Smooth muscle cell (in vitro differentiated cells): Measurements from ENCODE around the gene TSHZ3. TPM values are rescaled to one million over a fixed set of nuclear protein-coding genes. Genes with fewer than 3 reads are reported as not detected.

Experiments used
- DNase-seq: peaks from one replicate; lab custom pipeline; 2025; ENCODE audit not compliant: unreplicated experiment; lab: John Stamatoyannopoulos, UW
- H2AFZ ChIP-seq: fragments of 200-600 bp; sonication (generic); 2 replicates; pipeline ENCODE4 v1.6.0; 2016; ENCODE audit warnings: antibody characterized with exemption, low read depth, mild to moderate bottlenecking
- H3F3A ChIP-seq: fragments of 200-600 bp; sonication (generic); 2 replicates; pipeline ENCODE4 v1.6.0; 2017; ENCODE audit warnings: antibody characterized with exemption, low read depth
- H3K27ac ChIP-seq: fragments of 200-600 bp; sonication (generic); 2 replicates; pipeline ENCODE4 v1.5.1; 2016; ENCODE audit warnings: low read depth, mild to moderate bottlenecking
- H3K27me3 ChIP-seq: fragments of 200-600 bp; sonication (generic); 2 replicates; pipeline ENCODE4 v1.6.1; 2016; ENCODE audit warnings: low read depth, mild to moderate bottlenecking
- H3K36me3 ChIP-seq: fragments of 200-600 bp; sonication (generic); 2 replicates; pipeline ENCODE4 v1.5.1; 2016; ENCODE audit warnings: low read depth
- H3K4me1 ChIP-seq: fragments of 200-600 bp; sonication (generic); 2 replicates; pipeline ENCODE4 v1.5.1; 2016; ENCODE audit warnings: low read depth
- H3K4me2 ChIP-seq: fragments of 200-600 bp; sonication (generic); 2 replicates; pipeline ENCODE4 v1.6.0; 2016; ENCODE audit warnings: mild to moderate bottlenecking
- H3K4me3 ChIP-seq: fragments of 200-600 bp; sonication (generic); 2 replicates; pipeline ENCODE4 v1.5.1; 2016; ENCODE audit warnings: mild to moderate bottlenecking
- H3K79me2 ChIP-seq: fragments of 200-600 bp; sonication (generic); 2 replicates; pipeline ENCODE4 v1.6.0; 2016; ENCODE audit warnings: low read depth, mild to moderate bottlenecking
- H3K9ac ChIP-seq: fragments of 200-600 bp; sonication (generic); 2 replicates; pipeline ENCODE4 v1.6.0; 2016; ENCODE audit warnings: low read depth
- H3K9me3 ChIP-seq: fragments of 200-600 bp; sonication (generic); replicated peaks from 2 replicates; pipeline ENCODE4 v1.5.1; 2016; ENCODE audit warnings: low read depth
- H4K20me1 ChIP-seq: fragments of 200-600 bp; sonication (generic); 2 replicates; pipeline ENCODE4 v1.6.0; 2016; ENCODE audit warnings: low read depth
- WGBS: methylation state at CpG from one replicate; pipeline ENCODE4 v1.1.7; 2016; ENCODE audit warnings: low lambda C conversion rate; 5-methylcytosine and 5-hydroxymethylcytosine counted together
- polyA plus RNA-seq: library from polyadenylated mRNA; unstranded; fragments of >200 nt; fragmentation: Nextera tagmentation; extraction: Ambion mirVana; gene quantifications from 2 replicates; pipeline ENCODE4 v1.2.1, GENCODE V29; 2016
- total RNA-seq: library from RNA; depleted of rRNA; stranded (reverse); fragments of >200 nt; gene quantifications from 2 replicates; pipeline ENCODE4 v1.2.3, GENCODE V29; 2014
- TF ChIP-seq, protein P1 (sequence below): fragments of 200-600 bp; sonication (generic); IDR thresholded peaks from 2 replicates; pipeline ENCODE4 v1.5.1; 2017; ENCODE audit warnings: borderline replicate concordance, mild to moderate bottlenecking, antibody characterized with exemption; ENCODE audit not compliant: insufficient read depth, poor library complexity, severe bottlenecking

Gene TSHZ3
- total and polyA plus RNA-seq, 2 experiments from 2014 or later = 21.8 to 23.7 TPM

DNA sequence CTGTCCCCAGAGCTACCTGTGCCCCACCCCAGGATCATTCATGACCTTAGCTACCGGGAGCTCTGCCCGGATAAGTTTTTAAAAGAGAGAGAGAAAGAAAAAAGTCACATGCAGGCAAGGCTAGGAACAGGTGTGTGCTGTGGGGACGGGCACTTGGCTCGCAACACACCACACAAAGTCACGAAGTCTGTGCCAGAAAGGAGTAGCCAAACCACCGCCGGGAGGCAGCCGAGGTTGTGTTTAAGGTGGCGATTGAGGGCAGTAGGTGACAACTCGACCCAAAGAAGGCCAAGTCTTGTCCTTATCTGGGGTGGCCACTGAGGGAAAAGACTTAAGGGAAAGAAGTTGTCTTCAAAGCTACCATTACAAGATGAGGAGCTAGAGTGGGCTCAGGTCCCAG, 4.6 kb upstream of the TSHZ3 start:
- Histone ChIP-seq H3F3A (peaks cover 6% of the 10 kb centered on the region), H3K9me3 (no peaks in the 10 kb centered on the region), H3K4me2 (peak overlapping the region; percentile 92), H3K9ac (no peak overlapping the region), H4K20me1 (peaks cover 20% of the 10 kb centered on the region), H3K27me3 (no peaks in the 10 kb centered on the region), H2AFZ (no peak overlapping the region), H3K4me3 (no peak overlapping the region), H3K79me2 (peaks cover 43% of the 10 kb centered on the region), H3K4me1 (peaks cover 23% of the 10 kb centered on the region), H3K36me3 (no peaks in the 10 kb centered on the region), H3K27ac (peak overlapping the region; percentile 84)
- TF ChIP-seq, protein P1, sequence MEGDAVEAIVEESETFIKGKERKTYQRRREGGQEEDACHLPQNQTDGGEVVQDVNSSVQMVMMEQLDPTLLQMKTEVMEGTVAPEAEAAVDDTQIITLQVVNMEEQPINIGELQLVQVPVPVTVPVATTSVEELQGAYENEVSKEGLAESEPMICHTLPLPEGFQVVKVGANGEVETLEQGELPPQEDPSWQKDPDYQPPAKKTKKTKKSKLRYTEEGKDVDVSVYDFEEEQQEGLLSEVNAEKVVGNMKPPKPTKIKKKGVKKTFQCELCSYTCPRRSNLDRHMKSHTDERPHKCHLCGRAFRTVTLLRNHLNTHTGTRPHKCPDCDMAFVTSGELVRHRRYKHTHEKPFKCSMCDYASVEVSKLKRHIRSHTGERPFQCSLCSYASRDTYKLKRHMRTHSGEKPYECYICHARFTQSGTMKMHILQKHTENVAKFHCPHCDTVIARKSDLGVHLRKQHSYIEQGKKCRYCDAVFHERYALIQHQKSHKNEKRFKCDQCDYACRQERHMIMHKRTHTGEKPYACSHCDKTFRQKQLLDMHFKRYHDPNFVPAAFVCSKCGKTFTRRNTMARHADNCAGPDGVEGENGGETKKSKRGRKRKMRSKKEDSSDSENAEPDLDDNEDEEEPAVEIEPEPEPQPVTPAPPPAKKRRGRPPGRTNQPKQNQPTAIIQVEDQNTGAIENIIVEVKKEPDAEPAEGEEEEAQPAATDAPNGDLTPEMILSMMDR = peak; percentile 12
- WGBS = 20% methylated on average over 10 of the region's 10 CpGs
- no peak for DNase-seq

DNA sequence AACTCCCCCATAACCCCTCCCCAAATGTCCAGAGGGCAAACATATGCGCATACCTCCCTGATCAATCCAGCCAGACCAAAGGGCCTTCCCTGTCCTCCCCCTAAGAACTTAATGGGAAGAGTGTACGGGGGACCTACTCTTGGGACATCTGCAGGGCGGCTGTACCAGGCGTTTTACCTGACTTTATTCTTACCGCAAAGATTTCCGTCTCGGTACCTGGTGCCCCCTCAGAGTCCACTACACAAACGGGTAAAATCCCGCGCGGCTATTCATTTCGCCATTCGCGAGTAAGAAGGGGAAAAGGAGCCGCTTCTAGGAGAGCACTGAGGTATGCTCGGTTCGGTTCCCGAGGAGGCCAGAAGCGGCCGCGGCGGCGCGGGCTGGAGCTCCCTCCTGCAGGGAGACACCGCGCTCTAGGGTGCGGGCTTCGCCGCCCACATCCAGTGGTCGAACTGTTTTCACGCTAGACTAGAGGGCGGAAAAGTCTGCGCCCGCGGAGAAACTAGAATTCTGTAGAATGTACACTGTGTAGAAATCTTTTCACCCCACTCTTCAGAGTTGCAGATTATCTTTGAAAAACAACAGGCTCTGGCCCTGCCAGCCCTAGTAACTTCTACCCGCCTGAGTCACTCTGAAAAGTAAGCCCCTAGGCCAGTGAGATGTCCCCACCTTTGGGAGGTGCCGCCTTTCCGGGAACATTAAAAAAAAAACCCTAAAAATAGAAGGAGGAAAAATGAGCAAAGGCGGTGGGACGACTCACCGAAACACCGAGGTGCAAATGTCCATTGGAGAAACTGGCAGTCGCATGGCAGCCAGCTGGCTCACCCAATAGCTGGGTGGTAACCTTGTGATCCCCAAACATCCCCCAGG, 3.8 kb upstream of the TSHZ3 start:
- H3K27ac ChIP-seq = peak overlapping the region; percentile 84
- peaks cover 47% of the 10 kb centered on the region for H3K79me2 ChIP-seq
- H3K27me3 ChIP-seq = no peaks in the 10 kb centered on the region
- WGBS = 5% methylated on average over 43 of the region's 43 CpGs
- peak overlapping the region; percentile 92 for H3K4me2 ChIP-seq
- no peak overlapping the region for H2AFZ ChIP-seq
- H3K36me3 ChIP-seq = no peaks in the 10 kb centered on the region
- peak overlapping the region; percentile 1 for H3K9ac ChIP-seq
- peaks cover 6% of the 10 kb centered on the region for H3F3A ChIP-seq
- H4K20me1 ChIP-seq = peaks cover 20% of the 10 kb centered on the region
- H3K4me3 ChIP-seq = peak overlapping the region; percentile 94
- H3K9me3 ChIP-seq = no peaks in the 10 kb centered on the region
- peaks cover 27% of the 10 kb centered on the region for H3K4me1 ChIP-seq
- no peak for DNase-seq
- TF ChIP-seq, protein P1 = no peak

DNA sequence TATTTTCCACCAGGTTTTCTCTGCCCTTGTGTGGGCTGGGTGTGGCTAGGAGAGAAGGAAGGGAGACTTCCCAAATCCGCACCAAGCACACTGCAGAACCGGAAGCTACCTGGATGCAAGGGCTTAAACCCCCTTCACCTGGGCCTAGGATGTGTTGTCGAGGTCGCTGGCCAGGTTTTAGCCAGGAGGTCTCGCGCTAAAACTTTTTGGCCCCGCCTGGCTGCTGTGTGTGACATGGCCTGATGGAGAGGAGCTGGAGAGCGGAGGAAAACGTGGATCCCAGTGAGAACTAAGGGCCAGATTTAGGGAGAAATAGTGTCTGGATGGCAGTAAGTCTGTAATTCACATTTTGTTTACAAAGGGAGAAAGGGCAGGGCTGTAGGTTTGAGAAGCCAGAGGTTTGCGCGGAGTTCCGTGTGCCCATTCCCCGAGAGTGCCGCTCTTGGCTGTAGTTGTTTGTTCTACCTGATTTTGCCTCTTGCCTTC, 3.1 kb upstream of the TSHZ3 start:
- H3K4me3 ChIP-seq = peak overlapping the region; percentile 94
- peaks cover 6% of the 10 kb centered on the region for H3F3A ChIP-seq
- no peak for DNase-seq
- no peak overlapping the region for H2AFZ ChIP-seq
- no peaks in the 10 kb centered on the region for H3K9me3 ChIP-seq
- peak overlapping the region; percentile 1 for H3K9ac ChIP-seq
- TF ChIP-seq, protein P1 = no peak
- peak overlapping the region; percentile 92 for H3K4me2 ChIP-seq
- H3K36me3 ChIP-seq = no peaks in the 10 kb centered on the region
- WGBS = 21% methylated on average over 14 of the region's 14 CpGs
- H4K20me1 ChIP-seq = peaks cover 20% of the 10 kb centered on the region
- H3K79me2 ChIP-seq = peaks cover 48% of the 10 kb centered on the region
- H3K27ac ChIP-seq = peak overlapping the region; percentile 84
- H3K4me1 ChIP-seq = peaks cover 34% of the 10 kb centered on the region
- no peaks in the 10 kb centered on the region for H3K27me3 ChIP-seq
